ENCODE data around the gene KDM2A.

The KDM2A gene

DNA sequence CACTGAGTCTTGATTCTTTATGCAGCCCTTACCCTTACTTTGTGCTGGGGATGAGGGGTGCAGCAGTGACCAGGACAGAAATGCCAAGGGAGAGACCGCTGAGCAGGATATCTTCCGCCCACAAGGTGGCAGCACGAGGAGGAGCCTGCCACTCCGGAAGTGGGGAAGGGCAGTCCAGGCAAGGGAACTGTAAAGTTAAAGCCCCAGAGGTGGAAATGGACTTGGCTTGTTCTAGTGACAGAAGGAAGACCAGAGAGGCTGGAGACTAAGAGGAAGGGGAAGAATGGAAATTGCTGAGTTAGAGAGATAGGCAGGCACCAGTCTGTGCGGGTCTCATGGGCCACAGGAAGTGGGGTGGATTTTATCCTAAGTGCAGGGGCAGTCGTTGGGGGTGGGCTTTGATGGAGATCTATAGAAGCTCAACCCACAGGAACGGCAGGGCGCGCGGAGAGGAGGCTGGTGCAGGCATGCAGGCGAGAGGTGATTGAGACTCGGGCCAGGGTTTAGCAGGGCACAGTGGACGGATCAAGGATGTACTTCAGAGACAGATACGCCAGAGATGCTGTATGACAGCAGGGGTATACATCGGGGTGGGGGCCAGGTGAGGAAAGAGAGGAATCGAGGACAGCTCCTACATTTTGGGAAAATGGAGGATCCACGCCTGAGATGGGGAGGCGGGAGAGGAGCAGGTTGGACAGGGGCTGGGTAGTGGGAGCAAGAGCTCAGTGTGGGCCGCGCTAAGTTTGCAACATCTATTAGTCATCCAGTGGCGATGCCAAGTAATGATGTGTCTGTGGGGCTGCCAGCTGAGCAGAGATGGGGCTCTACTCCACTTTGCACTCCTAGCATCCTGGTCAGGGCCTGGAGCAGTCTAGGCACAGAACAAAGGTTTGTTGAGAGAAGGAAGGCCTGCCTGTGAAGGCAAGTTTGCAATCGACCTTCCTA, 143.9 kb downstream of the KDM2A start:
- peak; percentile 71 to 74 for DNase-seq

DNA sequence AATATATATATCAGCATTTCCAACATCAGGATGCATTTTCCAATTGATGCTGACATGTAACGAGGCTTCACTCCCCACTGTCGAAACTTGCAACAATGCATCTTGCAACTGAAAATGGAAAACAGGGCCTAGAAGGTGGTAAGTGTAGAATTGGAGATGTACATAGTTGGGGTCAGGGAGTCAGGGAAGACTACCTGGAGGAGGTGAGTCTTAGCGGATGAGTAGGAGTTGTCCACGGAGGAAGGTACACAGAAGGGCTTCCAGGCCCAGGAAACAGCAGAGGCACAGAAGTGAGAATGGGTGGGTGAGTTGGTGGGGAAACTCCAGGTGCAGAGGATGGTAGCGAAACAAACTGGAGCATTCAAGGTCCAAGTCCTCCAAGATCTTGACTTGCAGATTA, 145.2 kb downstream of the KDM2A start:
- no peak for DNase-seq

- no peak for DNase-seq
Observed at GRCh38 chr11:67264877-67265632, 146.0 kb downstream of the KDM2A start.

DNA sequence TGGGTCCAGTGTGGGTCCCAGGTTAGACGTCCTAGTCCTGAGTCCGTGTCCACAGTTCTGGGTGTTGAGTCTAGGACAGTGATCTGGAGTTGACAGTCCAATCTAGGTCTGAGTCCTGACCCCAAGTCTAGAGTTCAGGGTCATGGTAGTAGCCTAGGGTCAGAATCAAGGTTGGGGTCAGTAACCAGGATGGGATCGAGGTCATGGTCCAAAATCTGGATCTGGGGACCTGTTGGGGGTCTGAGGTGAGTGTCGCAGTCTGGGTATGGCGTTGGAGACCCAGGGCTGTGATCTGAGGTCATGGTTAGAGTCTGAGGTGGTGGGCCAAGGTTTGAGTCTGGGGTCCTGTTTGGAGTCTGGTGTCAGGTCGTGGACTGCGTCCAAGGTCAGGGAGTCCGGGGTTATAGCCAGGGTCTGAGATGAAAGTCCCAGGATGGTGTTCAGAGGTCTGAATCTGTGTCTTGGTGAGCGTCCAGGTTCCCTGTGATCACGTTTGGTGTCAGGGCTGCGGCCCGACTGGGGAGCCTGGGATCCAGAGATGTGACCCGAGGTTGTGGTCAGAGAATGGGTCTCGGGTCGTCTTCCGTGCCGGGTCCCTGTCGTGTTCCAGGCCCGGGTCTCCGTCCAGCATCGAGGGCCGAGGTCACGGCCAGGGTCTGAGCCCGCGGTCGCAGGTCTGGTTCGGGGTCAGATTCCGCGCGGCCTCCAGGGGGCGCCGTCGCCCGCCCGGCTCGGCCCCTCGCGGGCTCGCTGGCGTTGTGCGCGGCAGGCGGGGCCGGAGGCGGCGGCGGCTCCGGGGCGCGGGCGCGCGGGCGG, 146.8 kb downstream of the KDM2A start:
- DNase-seq = peak; percentile 33 to 67

- DNase-seq = no peak
Observed at GRCh38 chr11:67266449-67267187, 147.6 kb downstream of the KDM2A start, which contains the start of gene GRK2. GRK2 (plus strand) TSS chr11:67266473; CDS start chr11:67266700, 227 bp downstream.

DNA sequence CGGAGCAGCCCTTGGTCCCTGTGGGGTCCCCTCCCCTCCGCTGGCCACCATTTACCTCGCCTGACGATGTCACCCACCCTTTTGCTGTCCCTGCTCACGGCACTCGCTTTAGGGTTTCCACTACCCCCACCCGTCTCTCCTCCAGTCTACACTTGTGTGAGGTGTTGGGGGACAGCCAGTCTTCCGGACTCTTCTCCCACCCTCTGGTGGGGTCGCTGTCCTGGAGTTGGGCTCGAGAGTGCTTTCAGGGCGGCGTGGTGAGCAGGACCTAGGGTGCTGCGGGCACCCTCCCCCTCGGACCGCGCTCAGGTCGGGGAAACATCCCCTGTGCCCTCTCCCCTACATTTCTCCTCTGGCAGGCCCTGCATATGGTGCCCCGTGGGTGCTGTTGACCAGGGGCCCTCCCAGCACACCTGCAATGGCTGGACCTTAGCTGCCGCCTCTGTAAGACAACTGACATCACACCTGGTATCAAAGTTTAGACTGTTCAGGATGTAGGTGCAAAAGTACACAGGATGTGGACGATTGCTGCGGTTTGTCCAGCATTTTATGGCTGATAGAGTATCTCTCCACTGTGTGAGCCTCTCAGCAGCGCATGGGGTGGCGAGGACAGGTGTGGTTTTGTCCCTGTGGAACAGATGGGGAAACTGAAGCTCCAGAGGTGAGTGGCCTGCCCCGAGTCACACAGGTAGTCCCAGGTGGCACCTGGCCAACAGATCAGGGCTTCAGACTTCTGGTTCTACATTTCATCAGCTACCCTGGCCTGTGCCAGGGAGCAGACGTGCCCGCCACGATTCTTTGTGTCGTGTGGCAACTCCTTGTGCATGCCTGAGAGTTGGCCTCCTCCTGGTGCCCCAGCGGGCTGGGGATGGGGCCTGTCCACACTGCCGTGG, 148.4 kb downstream of the KDM2A start:
- no peak for DNase-seq

DNA sequence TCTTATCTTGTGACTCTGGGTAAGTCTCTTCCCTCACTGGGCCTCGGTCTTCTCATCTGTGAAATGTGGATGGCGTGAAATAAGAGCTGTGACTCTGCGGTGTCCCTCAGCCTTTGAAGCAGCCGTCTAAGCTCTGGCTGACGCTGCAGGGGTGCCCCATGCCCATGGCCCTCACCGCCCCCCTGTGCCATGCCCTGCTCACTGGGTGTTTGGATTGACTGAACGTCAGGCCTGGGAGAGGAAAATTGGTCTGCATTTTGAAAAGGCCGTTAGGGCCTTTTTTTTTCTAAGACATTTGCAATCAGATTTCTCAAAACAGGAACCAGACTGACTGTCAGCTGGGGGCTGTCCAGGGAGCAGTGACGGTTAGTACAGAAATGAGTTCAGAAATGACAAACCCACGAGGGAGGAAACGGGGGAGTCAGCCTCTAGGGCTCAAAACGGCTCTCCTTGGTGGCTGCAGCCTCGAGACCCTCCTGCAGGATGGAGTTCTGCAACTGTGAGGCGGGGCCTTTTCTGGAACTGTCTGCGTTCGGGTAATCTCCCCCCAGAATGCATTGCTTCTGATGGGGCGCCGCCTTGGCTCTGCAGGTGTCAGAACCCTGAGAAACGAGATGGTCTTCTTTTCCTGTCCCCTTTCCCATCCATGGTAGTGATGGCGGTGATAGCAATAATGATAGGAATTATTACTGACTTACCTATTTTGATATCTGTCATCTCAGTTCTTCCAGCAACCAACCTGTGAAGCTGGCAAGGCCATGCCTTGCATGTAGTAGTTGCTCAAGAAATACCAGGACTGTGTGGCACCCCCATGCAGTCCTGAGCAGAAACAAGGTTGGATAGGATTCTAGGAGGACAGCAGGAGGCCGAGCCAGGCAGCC, 149.3 kb downstream of the KDM2A start:
- DNase-seq = no peak

DNA sequence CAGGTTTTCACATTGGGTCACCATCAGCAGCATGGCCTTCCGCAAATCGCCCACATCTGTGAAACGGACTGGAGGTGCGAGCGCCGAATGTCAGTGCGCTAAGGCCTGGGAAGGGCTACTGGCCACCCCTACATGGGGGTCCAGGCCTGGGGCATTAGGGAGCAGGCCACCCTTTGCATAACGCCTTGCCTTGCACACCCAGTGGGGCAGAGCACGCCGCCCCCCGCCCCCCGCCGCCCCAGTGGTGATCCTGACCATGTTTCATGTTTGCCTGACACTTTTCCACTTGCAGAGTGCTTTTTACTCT, 149.9 kb downstream of the KDM2A start:
- DNase-seq = no peak

GRCh38 chr11:67269401-67270255, 150.6 kb downstream of the KDM2A start:
- no peak for DNase-seq

DNA sequence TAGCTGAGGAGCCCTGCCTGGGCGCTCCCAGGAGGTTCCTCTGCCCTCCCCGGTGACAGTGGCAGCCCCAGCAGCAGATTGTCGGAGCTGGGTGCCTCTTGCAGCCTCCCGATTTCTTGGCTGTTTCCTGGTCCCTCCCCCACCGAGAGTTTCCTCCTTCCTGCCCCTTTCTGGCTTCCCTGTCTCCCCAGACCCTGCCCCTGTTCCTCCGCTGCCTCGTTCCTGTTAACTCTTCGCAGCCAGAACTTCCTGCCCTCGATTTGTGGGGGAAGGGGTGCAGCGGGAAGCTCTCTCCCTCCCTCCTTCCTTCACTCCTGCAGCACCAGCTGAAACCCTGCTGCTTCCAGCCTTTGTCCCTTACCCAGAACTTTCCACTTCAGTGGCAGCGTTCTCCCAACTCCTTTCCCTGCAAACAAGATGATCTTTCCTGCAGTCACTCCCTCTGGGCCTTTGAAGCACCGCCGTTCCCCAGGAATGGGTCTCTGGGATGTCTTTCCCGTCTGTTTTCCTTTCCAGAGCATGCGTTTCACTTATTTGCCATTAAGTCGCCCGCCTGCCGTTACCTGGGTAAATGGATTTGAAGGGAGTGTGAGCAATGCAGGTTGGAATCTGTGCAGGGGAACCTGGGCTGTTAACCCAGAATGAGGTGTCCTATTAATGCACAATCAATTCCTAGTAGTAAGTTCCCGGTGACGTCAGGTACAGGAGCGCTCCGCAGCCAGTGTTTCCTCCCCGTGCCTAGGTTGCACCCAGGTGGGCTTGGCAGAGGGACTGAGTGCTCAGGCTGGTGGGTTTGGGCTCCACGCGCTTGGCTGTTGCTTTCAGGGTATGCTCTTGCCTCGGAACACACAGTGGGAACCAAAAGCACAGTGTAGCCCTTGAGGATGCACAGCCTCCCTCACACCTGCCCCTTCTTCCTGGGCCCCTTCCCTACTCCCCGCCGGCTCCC, 151.5 kb downstream of the KDM2A start:
- DNase-seq = peak in 1 of 2 donors; percentile 36

DNA sequence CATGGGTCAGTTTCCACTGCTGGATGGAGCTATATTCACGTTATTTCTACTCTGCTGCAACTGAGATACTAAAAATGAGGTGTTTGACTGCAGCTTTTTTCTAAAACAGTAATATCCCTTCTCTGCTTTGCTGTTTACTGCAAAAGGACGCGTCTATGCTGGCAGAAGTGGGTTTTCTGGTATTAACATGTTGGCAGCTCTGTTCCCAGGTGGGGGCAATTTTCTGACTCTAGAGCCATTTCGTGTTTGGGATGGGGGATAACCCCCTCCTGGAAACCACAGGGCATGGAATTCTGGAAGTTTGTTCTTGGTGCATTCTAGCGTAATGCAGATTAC, 152.1 kb downstream of the KDM2A start:
- DNase-seq = no peak

- no peak for DNase-seq
Observed at GRCh38 chr11:67271541-67272284, 152.7 kb downstream of the KDM2A start.

DNA sequence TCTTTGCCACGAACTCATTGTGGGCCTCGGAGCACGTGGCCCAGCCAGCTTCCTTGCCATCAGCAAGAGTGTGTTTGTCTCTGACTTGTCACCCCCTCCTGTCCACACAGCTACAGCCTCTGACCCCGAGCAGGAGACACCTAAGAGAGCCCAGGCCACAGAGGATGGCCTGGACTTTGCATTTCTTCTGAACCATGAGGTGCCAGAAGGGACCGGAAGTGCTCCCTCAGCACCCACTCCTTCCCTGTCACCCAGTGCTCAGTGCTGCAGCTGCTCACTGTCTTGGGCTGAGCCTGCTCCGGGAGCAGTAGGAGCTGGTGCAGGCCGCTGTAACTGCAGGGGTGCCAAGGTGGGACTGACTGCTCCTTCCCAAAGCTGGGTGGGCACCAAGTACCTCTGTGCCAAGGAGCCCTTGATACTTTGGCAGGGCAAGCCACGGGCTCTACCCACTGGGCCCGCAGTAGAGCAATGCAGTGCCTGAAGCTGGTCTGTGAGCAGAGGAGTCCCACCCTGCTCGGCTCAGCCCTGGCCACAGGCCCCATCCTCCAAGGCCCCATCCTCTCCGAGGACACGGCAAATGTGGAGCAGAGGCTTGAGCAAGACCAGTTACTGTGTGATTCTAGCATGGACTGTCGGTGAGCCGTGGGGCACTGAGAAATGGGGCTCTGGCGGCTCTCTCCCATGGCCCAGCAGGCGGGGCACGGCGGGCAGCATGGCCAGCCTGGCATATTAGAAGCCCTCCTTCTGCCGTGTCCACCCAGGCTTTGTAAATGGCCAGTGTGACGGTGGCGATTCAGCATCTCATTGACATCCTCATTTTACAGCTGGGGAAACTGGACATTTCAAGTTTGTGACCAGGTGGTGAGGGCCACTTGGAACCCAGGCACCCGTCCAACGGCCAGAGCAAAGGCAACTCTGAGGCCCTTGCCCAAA, 153.5 kb downstream of the KDM2A start:
- DNase-seq = no peak

- DNase-seq = no peak
Observed at GRCh38 chr11:67273260-67273990, 154.4 kb downstream of the KDM2A start.

All from hippocampal formation (tissue), 2 donors.